SU-DHL-6 (cell line): ENCODE measurements around the gene TSHZ2.

Experiments used
- H2AFZ ChIP-seq: fragments of 200-600 bp; sonication (generic); 2 replicates; pipeline ENCODE4 v1.6.1; 2014; ENCODE audit warnings: low read depth, mild to moderate bottlenecking, moderate library complexity, mixed read lengths, antibody characterized with exemption, low read length; ENCODE audit not compliant: severe bottlenecking
- H3F3A ChIP-seq: fragments of 200-600 bp; shearing (Covaris generic); 2 replicates; pipeline ENCODE4 v1.6.0; 2016; ENCODE audit warnings: antibody characterized with exemption, mild to moderate bottlenecking; ENCODE audit not compliant: insufficient read depth
- H3K27ac ChIP-seq: fragments of 200-600 bp; sonication (generic); 2 replicates; pipeline ENCODE4 v1.5.1; 2016; ENCODE audit warnings: low read depth, mild to moderate bottlenecking, low read length, moderate library complexity, mixed read lengths
- H3K27me3 ChIP-seq: fragments of 200-600 bp; sonication (generic), shearing (Covaris generic); 2 replicates; pipeline ENCODE4 v1.6.0; 2014; ENCODE audit warnings: mild to moderate bottlenecking, low read length
- H3K36me3 ChIP-seq: fragments of 200-600 bp; sonication (generic); 2 replicates; pipeline ENCODE4 v1.6.1; 2014; ENCODE audit warnings: mild to moderate bottlenecking, low read length, mixed read lengths
- H3K4me2 ChIP-seq: fragments of 300-600, 200-600 bp; shearing (Covaris generic), sonication (generic); 2 replicates; pipeline ENCODE4 v1.6.0; 2014; ENCODE audit warnings: low read length, low read depth, mild to moderate bottlenecking; ENCODE audit not compliant: poor library complexity, severe bottlenecking
- H3K4me3 ChIP-seq: fragments of 200-600 bp; sonication (generic); 2 replicates; pipeline ENCODE4 v1.5.1; 2014; ENCODE audit warnings: antibody characterized with exemption, low read length, mild to moderate bottlenecking, mixed read lengths; ENCODE audit not compliant: insufficient read depth, poor library complexity, severe bottlenecking
- H3K79me2 ChIP-seq: fragments of 200-600 bp; sonication (generic); 2 replicates; pipeline ENCODE4 v1.6.1; 2014; ENCODE audit warnings: mild to moderate bottlenecking, low read length, moderate library complexity; ENCODE audit not compliant: insufficient read depth
- H3K9ac ChIP-seq: fragments of 200-600 bp; sonication (generic); 2 replicates; pipeline ENCODE4 v1.7.0; 2014; ENCODE audit warnings: mild to moderate bottlenecking, low read length
- H3K9me2 ChIP-seq: fragments of 200-600 bp; sonication (generic); replicated peaks from 2 replicates; pipeline ENCODE4 v1.6.1; 2014; ENCODE audit warnings: low read length; ENCODE audit not compliant: insufficient read depth
- H3K9me3 ChIP-seq: fragments of 200-600 bp; sonication (generic); 2 replicates; pipeline ENCODE4 v1.6.1; 2014; ENCODE audit warnings: low read length, mixed read lengths; ENCODE audit not compliant: insufficient read depth
- H4K20me1 ChIP-seq: fragments of 200-600 bp; sonication (generic); 2 replicates; pipeline ENCODE4 v1.6.1; 2014; ENCODE audit warnings: low read depth, mild to moderate bottlenecking, antibody characterized with exemption, low read length, moderate library complexity, mixed read lengths
- CTCF ChIP-seq: fragments of 200-600 bp; sonication (generic); IDR thresholded peaks from one replicate; pipeline ENCODE4 v1.5.1; 2017; ENCODE audit warnings: antibody characterized with exemption, mild to moderate bottlenecking, low read length, moderate library complexity; ENCODE audit not compliant: insufficient read depth, poor library complexity, severe bottlenecking
- EZH2phosphoT487 ChIP-seq: fragments of 200-600 bp; sonication (generic), shearing (Covaris generic); conservative IDR thresholded peaks from 2 replicates; pipeline ENCODE4 v1.6.1; 2018; ENCODE audit warnings: mild to moderate bottlenecking, antibody characterized with exemption, low read length, moderate library complexity, mixed read lengths

TSHZ2 gene

GRCh38 chr20:53274807-53275206 is 302.6 kb downstream of the TSHZ2 start:
- no peak for TF ChIP-seq CTCF
- H3K36me3 ChIP-seq = no peaks in the 10 kb centered on the region

GRCh38 chr20:53276143-53276542 is 304.0 kb downstream of the TSHZ2 start:
- no peaks in the 10 kb centered on the region for H3K27me3 ChIP-seq
- no peak overlapping the region for H2AFZ ChIP-seq
- no peak overlapping the region for H3K27ac ChIP-seq
- no peak overlapping the region for H3K9ac ChIP-seq
- H4K20me1 ChIP-seq = no peaks in the 10 kb centered on the region
- H3K9me2 ChIP-seq = no peaks in the 10 kb centered on the region
- H3K9me3 ChIP-seq = no peaks in the 10 kb centered on the region
- TF ChIP-seq CTCF = no peak
- TF ChIP-seq EZH2phosphoT487 = no peak
- H3F3A ChIP-seq = no peaks in the 10 kb centered on the region
- no peak overlapping the region for H3K4me3 ChIP-seq
- H3K36me3 ChIP-seq = no peaks in the 10 kb centered on the region
- no peaks in the 10 kb centered on the region for H3K79me2 ChIP-seq
- no peak overlapping the region for H3K4me2 ChIP-seq

More at GRCh38 chr20:53274807-53275206, 302.6 kb downstream of the TSHZ2 start:
- Histone ChIP-seq H3K4me3 (no peak overlapping the region), H3K9me2 (no peaks in the 10 kb centered on the region), H3K4me2 (no peak overlapping the region), H2AFZ (no peak overlapping the region), H3K27me3 (no peaks in the 10 kb centered on the region), H3K9ac (no peak overlapping the region), H3K79me2 (no peaks in the 10 kb centered on the region), H3K27ac (no peak overlapping the region), H3K9me3 (no peaks in the 10 kb centered on the region), H3F3A (no peaks in the 10 kb centered on the region), H4K20me1 (no peaks in the 10 kb centered on the region)

- H3K27ac ChIP-seq = no peak overlapping the region
- no peak overlapping the region for H3K9ac ChIP-seq
- no peaks in the 10 kb centered on the region for H3K27me3 ChIP-seq
- no peaks in the 10 kb centered on the region for H3K36me3 ChIP-seq
- no peaks in the 10 kb centered on the region for H4K20me1 ChIP-seq
- no peaks in the 10 kb centered on the region for H3K9me2 ChIP-seq
- H3K4me2 ChIP-seq = no peak overlapping the region
- no peak overlapping the region for H2AFZ ChIP-seq
- H3K4me3 ChIP-seq = no peak overlapping the region
- no peaks in the 10 kb centered on the region for H3K79me2 ChIP-seq
- no peaks in the 10 kb centered on the region for H3F3A ChIP-seq
- no peak for TF ChIP-seq CTCF
- no peak for TF ChIP-seq EZH2phosphoT487
- H3K9me3 ChIP-seq = no peaks in the 10 kb centered on the region
Measured at GRCh38 chr20:53278555-53278954, 306.4 kb downstream of the TSHZ2 start.

- no peaks in the 10 kb centered on the region for H3K9me2 ChIP-seq
- no peaks in the 10 kb centered on the region for H3K36me3 ChIP-seq
- TF ChIP-seq EZH2phosphoT487 (no peak), CTCF (no peak)
- H3K4me2 ChIP-seq = no peak overlapping the region
- no peaks in the 10 kb centered on the region for H4K20me1 ChIP-seq
- no peak overlapping the region for H3K9ac ChIP-seq
- H2AFZ ChIP-seq = no peak overlapping the region
- H3K79me2 ChIP-seq = no peaks in the 10 kb centered on the region
- H3K9me3 ChIP-seq = no peaks in the 10 kb centered on the region
- H3K4me3 ChIP-seq = no peak overlapping the region
- no peaks in the 10 kb centered on the region for H3K27me3 ChIP-seq
- H3F3A ChIP-seq = no peaks in the 10 kb centered on the region
- no peak overlapping the region for H3K27ac ChIP-seq
Measured at GRCh38 chr20:53279735-53280134, 307.6 kb downstream of the TSHZ2 start.
